T-helper 9 cell (primary cell): ENCODE measurements around the gene ELOF1.
"Not testable (repeated sequence)": the region's sequence is repeated elsewhere in the genome, so short reads cannot be mapped to it uniquely, and the experiment has no call there.

Experiments used
- DNase-seq: peaks from one replicate; pipeline ENCODE4 v3.0.0-alpha.2; 2020
- total RNA-seq, 2 donors: gene quantifications; one replicate each; lab custom pipeline; 2026; lab: John Stamatoyannopoulos, UW

Gene ELOF1
- 18.6 to 41.2 reads per million in 2 donors for total RNA-seq

- peak; percentile 94 for DNase-seq
Observed at GRCh38 chr19:11558881-11559828, at the start of gene ELOF1. Gene ELOF1, minus strand, starts transcription at chr19:11559230. Its CDS starts 4,883 bp downstream, at chr19:11554347.

- no peak for DNase-seq
Observed at GRCh38 chr19:11606484-11606883, 47.5 kb upstream of the ELOF1 start.

- not testable (repeated sequence) for DNase-seq
Observed at GRCh38 chr19:11599704-11600103, 40.7 kb upstream of the ELOF1 start.

- DNase-seq: no peak
Observed at GRCh38 chr19:11598746-11599145, 39.7 kb upstream of the ELOF1 start.

GRCh38 chr19:11598103-11598483, 39.1 kb upstream of the ELOF1 start:
- no peak for DNase-seq

GRCh38 chr19:11597202-11598102, 38.4 kb upstream of the ELOF1 start, which contains the start of gene ZNF627:
Gene ZNF627, plus strand, starts transcription at chr19:11597483. Its CDS starts 145 bp downstream, at chr19:11597628.
- DNase-seq: peak; percentile 94

- DNase-seq: no peak
Observed at GRCh38 chr19:11596156-11596555, 37.1 kb upstream of the ELOF1 start.

- DNase-seq: no peak
Observed at GRCh38 chr19:11594084-11594483, 35.1 kb upstream of the ELOF1 start.

GRCh38 chr19:11587975-11588631, 29.1 kb upstream of the ELOF1 start:
- DNase-seq: no peak

- DNase-seq: peak; percentile 67
Observed at GRCh38 chr19:11587302-11587974, 28.4 kb upstream of the ELOF1 start.

GRCh38 chr19:11586331-11586730, 27.3 kb upstream of the ELOF1 start:
- DNase-seq: no peak

GRCh38 chr19:11581740-11582139, 22.7 kb upstream of the ELOF1 start:
- no peak for DNase-seq

- no peak for DNase-seq
Observed at GRCh38 chr19:11580116-11580515, 21.1 kb upstream of the ELOF1 start.

GRCh38 chr19:11578258-11579142, 19.5 kb upstream of the ELOF1 start:
- peak; percentile 16 for DNase-seq

GRCh38 chr19:11577451-11578257, 18.6 kb upstream of the ELOF1 start, which contains the start of gene ACP5:
Gene ACP5, minus strand, starts transcription at chr19:11577645. Its CDS starts 328 bp downstream, at chr19:11577317.
- no peak for DNase-seq

GRCh38 chr19:11576227-11576626, 17.2 kb upstream of the ELOF1 start:
- no peak for DNase-seq

GRCh38 chr19:11574689-11575088, 15.7 kb upstream of the ELOF1 start:
- DNase-seq: no peak

GRCh38 chr19:11573763-11574162, 14.7 kb upstream of the ELOF1 start:
- DNase-seq: not testable (repeated sequence)

- DNase-seq: not testable (repeated sequence)
Observed at GRCh38 chr19:11573354-11573753, 14.3 kb upstream of the ELOF1 start.

GRCh38 chr19:11570039-11570462, 11.0 kb upstream of the ELOF1 start:
- DNase-seq: no peak
